ENCODE data around the gene MST1.

Gene MST1

GRCh38 chr3:49689046-49689907, at the start of gene MST1, which contains the start of gene RNF123:
Gene MST1, minus strand, starts transcription at chr3:49689474. Its CDS starts 783 bp downstream, at chr3:49688691.
Gene RNF123, plus strand, starts transcription at chr3:49689557. Its CDS starts 1,609 bp downstream, at chr3:49691166.
- Mint-ChIP-seq H3K4me1 (peaks cover 31% of the 10 kb centered on the region), H3K4me3 (peak within 1 kb of the TSS; percentile 94 to 98 (median 97)), H3K27ac (peak within 1 kb of the TSS; percentile 92 to 97 (median 97)), H3K36me3 (ENCODE audit: low read depth) (no peaks in the 10 kb centered on the region), H3K27me3 (ENCODE audit: low read depth) (peaks cover 4% of the 10 kb centered on the region), H3K9me3 (no peaks in the 10 kb centered on the region)
- TF ChIP-seq, protein P1, sequence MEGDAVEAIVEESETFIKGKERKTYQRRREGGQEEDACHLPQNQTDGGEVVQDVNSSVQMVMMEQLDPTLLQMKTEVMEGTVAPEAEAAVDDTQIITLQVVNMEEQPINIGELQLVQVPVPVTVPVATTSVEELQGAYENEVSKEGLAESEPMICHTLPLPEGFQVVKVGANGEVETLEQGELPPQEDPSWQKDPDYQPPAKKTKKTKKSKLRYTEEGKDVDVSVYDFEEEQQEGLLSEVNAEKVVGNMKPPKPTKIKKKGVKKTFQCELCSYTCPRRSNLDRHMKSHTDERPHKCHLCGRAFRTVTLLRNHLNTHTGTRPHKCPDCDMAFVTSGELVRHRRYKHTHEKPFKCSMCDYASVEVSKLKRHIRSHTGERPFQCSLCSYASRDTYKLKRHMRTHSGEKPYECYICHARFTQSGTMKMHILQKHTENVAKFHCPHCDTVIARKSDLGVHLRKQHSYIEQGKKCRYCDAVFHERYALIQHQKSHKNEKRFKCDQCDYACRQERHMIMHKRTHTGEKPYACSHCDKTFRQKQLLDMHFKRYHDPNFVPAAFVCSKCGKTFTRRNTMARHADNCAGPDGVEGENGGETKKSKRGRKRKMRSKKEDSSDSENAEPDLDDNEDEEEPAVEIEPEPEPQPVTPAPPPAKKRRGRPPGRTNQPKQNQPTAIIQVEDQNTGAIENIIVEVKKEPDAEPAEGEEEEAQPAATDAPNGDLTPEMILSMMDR (IDR thresholded peaks at IDR 0.05; ENCODE audit: unreplicated experiment in 3 of 3), result peak in 2 of 3 experiments; percentile 30 to 48

GRCh38 chr3:49738067-49738713, 48.9 kb upstream of the MST1 start:
- Mint-ChIP-seq H3K27ac (no peak overlapping the region), H3K36me3 (ENCODE audit: low read depth) (peaks cover 55% of the 10 kb centered on the region), H3K9me3 (no peaks in the 10 kb centered on the region), H3K27me3 (ENCODE audit: low read depth) (no peaks in the 10 kb centered on the region), H3K4me3 (no peak overlapping the region), H3K4me1 (no peaks in the 10 kb centered on the region)
- TF ChIP-seq, protein P1 (IDR thresholded peaks at IDR 0.05; ENCODE audit: unreplicated experiment in 3 of 3), result no peak

- H3K36me3 Mint-ChIP-seq (ENCODE audit: low read depth), result peaks cover 70% of the 10 kb centered on the region
- TF ChIP-seq, protein P1 (IDR thresholded peaks at IDR 0.05; ENCODE audit: unreplicated experiment in 3 of 3), result no peak
- H3K4me1 Mint-ChIP-seq, result no peaks in the 10 kb centered on the region
- no peaks in the 10 kb centered on the region for H3K27me3 Mint-ChIP-seq (ENCODE audit: low read depth)
- H3K4me3 Mint-ChIP-seq, result no peak overlapping the region
- H3K9me3 Mint-ChIP-seq, result no peaks in the 10 kb centered on the region
- no peak overlapping the region for H3K27ac Mint-ChIP-seq
Measured at GRCh38 chr3:49734752-49735151, 45.5 kb upstream of the MST1 start.

GRCh38 chr3:49733551-49733950, 44.3 kb upstream of the MST1 start:
- no peak overlapping the region for H3K27ac Mint-ChIP-seq
- H3K4me3 Mint-ChIP-seq, result no peak overlapping the region

GRCh38 chr3:49732597-49732996, 43.3 kb upstream of the MST1 start:
- H3K36me3 Mint-ChIP-seq (ENCODE audit: low read depth), result peaks cover 57% of the 10 kb centered on the region
- no peaks in the 10 kb centered on the region for H3K9me3 Mint-ChIP-seq
- H3K4me3 Mint-ChIP-seq, result no peak overlapping the region
- no peaks in the 10 kb centered on the region for H3K27me3 Mint-ChIP-seq (ENCODE audit: low read depth)
- no peaks in the 10 kb centered on the region for H3K4me1 Mint-ChIP-seq
- H3K27ac Mint-ChIP-seq, result no peak overlapping the region
- TF ChIP-seq, protein P1 (IDR thresholded peaks at IDR 0.05; ENCODE audit: unreplicated experiment in 3 of 3), result no peak

More at GRCh38 chr3:49733551-49733950, 44.3 kb upstream of the MST1 start:
- peaks cover 66% of the 10 kb centered on the region for H3K36me3 Mint-ChIP-seq (ENCODE audit: low read depth)
- H3K4me1 Mint-ChIP-seq, result no peaks in the 10 kb centered on the region
- no peaks in the 10 kb centered on the region for H3K9me3 Mint-ChIP-seq
- no peaks in the 10 kb centered on the region for H3K27me3 Mint-ChIP-seq (ENCODE audit: low read depth)
- TF ChIP-seq, protein P1 (IDR thresholded peaks at IDR 0.05; ENCODE audit: unreplicated experiment in 3 of 3), result no peak

Data from nephron (organoid).